ENCODE data around the gene SERINC3.

The SERINC3 gene

GRCh38 chr20:44485830-44486198 is 36.1 kb downstream of the SERINC3 start:
- ChIA-PET CTCF (no interaction called here), POLR2A (ENCODE audit: low non-redundant PET) (no interaction called here)
- no peak overlapping the region for H3K27ac ChIP-seq
- TF ChIP-seq CTCF (conservative IDR thresholded peaks at IDR 0.05; ENCODE audit: low read depth): no peak
- DNase-seq (ENCODE audit: low spot score): no peak

- TF ChIP-seq CTCF (conservative IDR thresholded peaks at IDR 0.05; ENCODE audit: low read depth): no peak
- ChIA-PET CTCF (interaction anchor here (0.6 kb wide), 2 partner anchors 127 to 131 kb away, joined by 3 to 4 read pairs; no protein-coding TSS in a partner anchor), POLR2A (ENCODE audit: low non-redundant PET) (no interaction called here)
- no peak for DNase-seq (ENCODE audit: low spot score)
- H3K27ac ChIP-seq: no peak overlapping the region
These were observed 36.6 kb downstream of the SERINC3 start for GRCh38 chr20:44485078-44485829.

GRCh38 chr20:44483112-44483511 is 38.8 kb downstream of the SERINC3 start:
- ChIA-PET POLR2A (ENCODE audit: low non-redundant PET) (no interaction called here), CTCF (interaction anchor here (1.2 to 1.4 kb wide), 3 partner anchors 11 to 126 kb away, joined by 3 to 4 read pairs (median 3); no protein-coding TSS in a partner anchor)
- no peak overlapping the region for H3K27ac ChIP-seq
- DNase-seq (ENCODE audit: low spot score): no peak
- TF ChIP-seq CTCF (conservative IDR thresholded peaks at IDR 0.05; ENCODE audit: low read depth): no peak

- POLR2A ChIA-PET (ENCODE audit: low non-redundant PET): no interaction called here
- no peak overlapping the region for H3K27ac ChIP-seq
- CTCF ChIA-PET: no interaction called here
- TF ChIP-seq CTCF (conservative IDR thresholded peaks at IDR 0.05; ENCODE audit: low read depth): no peak
- no peak for DNase-seq (ENCODE audit: low spot score)
These were observed 40.0 kb downstream of the SERINC3 start for GRCh38 chr20:44481719-44482416.

- no peak for TF ChIP-seq CTCF (conservative IDR thresholded peaks at IDR 0.05; ENCODE audit: low read depth)
- ChIA-PET POLR2A (ENCODE audit: low non-redundant PET) (interaction anchor here (0.5 kb wide), 1 partner anchor 144 kb away, joined by 3 read pairs; no protein-coding TSS in a partner anchor), CTCF (no interaction called here)
These were observed 41.8 kb downstream of the SERINC3 start for GRCh38 chr20:44480097-44480496.

GRCh38 chr20:44479643-44480042 is 42.2 kb downstream of the SERINC3 start:
- ChIA-PET CTCF (no interaction called here), POLR2A (ENCODE audit: low non-redundant PET) (interaction anchor here (0.5 kb wide), 1 partner anchor 145 kb away, joined by 3 read pairs; no protein-coding TSS in a partner anchor)
- TF ChIP-seq CTCF (conservative IDR thresholded peaks at IDR 0.05; ENCODE audit: low read depth): no peak
- no peak for DNase-seq (ENCODE audit: low spot score)
- H3K27ac ChIP-seq: no peak overlapping the region; the same call in 1 of the 2 replicates

More at GRCh38 chr20:44480097-44480496, 41.8 kb downstream of the SERINC3 start:
- H3K27ac ChIP-seq: no peak overlapping the region; the same call in 1 of the 2 replicates
- DNase-seq (ENCODE audit: low spot score): no peak

All from RWPE1 (cell line).